Vagina (tissue), 2 donors: ENCODE measurements around the gene SLC38A5. TPM values are rescaled to one million over a fixed set of nuclear protein-coding genes. Genes with fewer than 3 reads are reported as not detected.
"Not testable (repeated sequence)": the region's sequence is repeated elsewhere in the genome, so short reads cannot be mapped to it uniquely, and the experiment has no call there.

Experiments
- DNase-seq, 2 donors: peaks; one replicate each; pipeline ENCODE4 v3.0.0-alpha.2; 2017; ENCODE audit errors: extremely low spot score in 2 of 2
- H3K27ac ChIP-seq: fragments of 200-600 bp; sonication (generic); one replicate; pipeline ENCODE4 v1.5.1; 2019
- H3K27me3 ChIP-seq: fragments of 200-600 bp; sonication (generic); one replicate; pipeline ENCODE4 v1.5.1; 2019
- H3K36me3 ChIP-seq, 2 donors: fragments of 200-600 bp; sonication (generic); one replicate each; pipeline ENCODE4 v1.5.1; 2017 to 2019
- H3K4me1 ChIP-seq: fragments of 200-600 bp; sonication (generic); one replicate; pipeline ENCODE4 v1.5.1; 2019
- H3K4me3 ChIP-seq, 2 donors: fragments of 200-600 bp; sonication (generic); 1 replicate in 1 of 2; 2 replicates in 1 of 2; pipeline ENCODE4 v1.5.1; 2016 to 2019
- H3K9me3 ChIP-seq: fragments of 200-600 bp; sonication (generic); one replicate; pipeline ENCODE4 v1.5.1; 2019
- CTCF ChIP-seq, 3 experiments: fragments of 450-650 bp in 2 of 3; fragments of 200-600 bp in 1 of 3; sonication (generic) in 1 of 3; IDR thresholded peaks; one replicate each; pipeline ENCODE4 v1.5.1; 2017 to 2019; ENCODE audit warnings: antibody characterized with exemption in 3 of 3, mild to moderate bottlenecking in 2 of 3, moderate library complexity in 2 of 3
- POLR2A ChIP-seq, 2 donors: fragments of 450-650 bp; IDR thresholded peaks; one replicate each; pipeline ENCODE4 v1.6.1; 2017; ENCODE audit warnings: antibody characterized with exemption in 2 of 2, mild to moderate bottlenecking in 2 of 2, moderate library complexity in 2 of 2
- POLR2AphosphoS5 ChIP-seq, 2 donors: sonication (generic); formaldehyde crosslinking; IDR thresholded peaks; one replicate each; pipeline ENCODE4 v1.9.0; 2017; ENCODE audit warnings: antibody characterized with exemption in 2 of 2, mild to moderate bottlenecking in 2 of 2, low read depth in 1 of 2; ENCODE audit not compliant: insufficient read depth in 1 of 2
- intact Hi-C: fragments of 100-400 bp; cut with DNase I; formaldehyde crosslinking; loops from one replicate; pipeline ENCODE4 v1.15.1; 2023
- small RNA-seq: library from RNA; depleted of rRNA; stranded (forward); fragments of <200 nt; gene quantifications from one replicate; pipeline ENCODE3, GENCODE V24; 2016
- total RNA-seq: library from RNA; depleted of rRNA; stranded (reverse); fragments of >200 nt; gene quantifications from one replicate; pipeline ENCODE4 v1.2.3, GENCODE V29; 2016

The SLC38A5 gene
- total RNA-seq, 1 donor from 2014 or later: 15.5 TPM

GRCh38 chrX:48450076-48450475 lies 20.0 kb downstream of the SLC38A5 start:
- Histone ChIP-seq H3K9me3 (no peaks in the 10 kb centered on the region), H3K4me3 (no peak overlapping the region), H3K27me3 (no peaks in the 10 kb centered on the region), H3K36me3 (no peaks in the 10 kb centered on the region), H3K4me1 (no peaks in the 10 kb centered on the region), H3K27ac (no peak overlapping the region)
- intact Hi-C loops: no loop called here
- no peak for DNase-seq
- TF ChIP-seq POLR2AphosphoS5 (IDR thresholded peaks at IDR 0.05; ENCODE audit: insufficient read depth in 1 of 2, low read depth in 1 of 2) (no peak), POLR2A (IDR thresholded peaks at IDR 0.05) (no peak), CTCF (IDR thresholded peaks at IDR 0.05) (no peak)

- H3K27me3 ChIP-seq, H3K4me3 ChIP-seq, intact Hi-C loops, H3K4me1 ChIP-seq, DNase-seq, H3K27ac ChIP-seq, H3K36me3 ChIP-seq, H3K9me3 ChIP-seq: not testable (repeated sequence)
Measured at GRCh38 chrX:48447201-48447600, 22.9 kb downstream of the SLC38A5 start.

GRCh38 chrX:48433713-48434112 lies 36.3 kb downstream of the SLC38A5 start:
- H3K4me3 ChIP-seq, DNase-seq, H3K9me3 ChIP-seq, intact Hi-C loops, H3K27me3 ChIP-seq, H3K4me1 ChIP-seq, H3K36me3 ChIP-seq, H3K27ac ChIP-seq: not testable (repeated sequence)

GRCh38 chrX:48430166-48430565 lies 39.9 kb downstream of the SLC38A5 start:
- intact Hi-C loops, H3K27me3 ChIP-seq, H3K36me3 ChIP-seq, H3K4me1 ChIP-seq, H3K9me3 ChIP-seq, H3K27ac ChIP-seq, DNase-seq, H3K4me3 ChIP-seq: not testable (repeated sequence)

GRCh38 chrX:48429606-48430005 lies 40.5 kb downstream of the SLC38A5 start:
- DNase-seq, H3K27me3 ChIP-seq, H3K4me1 ChIP-seq, H3K9me3 ChIP-seq, intact Hi-C loops, H3K4me3 ChIP-seq, H3K27ac ChIP-seq, H3K36me3 ChIP-seq: not testable (repeated sequence)

- H3K27me3 ChIP-seq, intact Hi-C loops, DNase-seq: not testable (repeated sequence)
Measured at GRCh38 chrX:48427027-48427716, 42.9 kb downstream of the SLC38A5 start.

GRCh38 chrX:48411860-48412259 lies 58.2 kb downstream of the SLC38A5 start, which contains the start of gene SSX4B:
Gene SSX4B (minus strand): TSS chrX:48411960. CDS start chrX:48411372, 588 bp downstream.
- H3K27me3 ChIP-seq, H3K27ac ChIP-seq, H3K4me3 ChIP-seq, H3K36me3 ChIP-seq, H3K4me1 ChIP-seq, H3K9me3 ChIP-seq, intact Hi-C loops, DNase-seq: not testable (repeated sequence)

More at GRCh38 chrX:48427027-48427716, 42.9 kb downstream of the SLC38A5 start:
- not testable (repeated sequence) for H3K27ac ChIP-seq, H3K4me1 ChIP-seq, H3K4me3 ChIP-seq, H3K9me3 ChIP-seq, H3K36me3 ChIP-seq

Small RNA genes within 50 kb of the gene (small RNA-seq; reads per million reads assigned to genes)
- not detected for gene AL606490.4

Other genes starting within 250 kb of the SLC38A5 start
- not detected for gene SSX1, start 214.9 kb downstream of the SLC38A5 start, total RNA-seq
- not detected for gene SSX3, start 113.6 kb downstream of the SLC38A5 start, total RNA-seq
- not detected for gene SSX4, start 86.7 kb downstream of the SLC38A5 start, total RNA-seq
- not detected for gene SSX4B, start 58.3 kb downstream of the SLC38A5 start, total RNA-seq
- gene FTSJ1, start 5.9 kb upstream of the SLC38A5 start, total RNA-seq: 31.7 TPM
- gene PORCN, start 38.7 kb upstream of the SLC38A5 start, total RNA-seq: 15.7 TPM
- gene EBP, start 51.5 kb upstream of the SLC38A5 start, total RNA-seq: 55.2 TPM
- 13.8 TPM for gene TBC1D25, start 69.5 kb upstream of the SLC38A5 start, total RNA-seq
- gene RBM3, start 104.2 kb upstream of the SLC38A5 start, total RNA-seq: 148 TPM
- 111 TPM for gene WDR13, start 127.2 kb upstream of the SLC38A5 start, total RNA-seq
- gene WAS, start 213.5 kb upstream of the SLC38A5 start, total RNA-seq: 4.4 TPM
- gene SUV39H1, start 226.5 kb upstream of the SLC38A5 start, total RNA-seq: 2.2 TPM